Adrenal gland (tissue), 5 donors: ENCODE results near the gene MCRIP1.

Experiments used
- POLR2A ChIP-seq, 2 donors: fragments of 450-650 bp; IDR thresholded peaks; one replicate each; pipeline ENCODE4 v1.6.1; 2017; ENCODE audit warnings: antibody characterized with exemption in 2 of 2, mild to moderate bottlenecking in 2 of 2, moderate library complexity in 1 of 2
- TF ChIP-seq, protein P1 (sequence below), 6 experiments: fragments of 450-650 bp in 4 of 6; fragments of 200-600 bp in 2 of 6; sonication (generic) in 1 of 6; IDR thresholded peaks; 1 replicate in 5 of 6; 2 replicates in 1 of 6; pipeline versions ENCODE4 v1.5.1 to v1.8.0; 2016 to 2021; ENCODE audit warnings: antibody characterized with exemption in 6 of 6, mild to moderate bottlenecking in 2 of 6, moderate library complexity in 1 of 6
- donor health status: DM: no; HTN: no; CAD: no.

DNA sequence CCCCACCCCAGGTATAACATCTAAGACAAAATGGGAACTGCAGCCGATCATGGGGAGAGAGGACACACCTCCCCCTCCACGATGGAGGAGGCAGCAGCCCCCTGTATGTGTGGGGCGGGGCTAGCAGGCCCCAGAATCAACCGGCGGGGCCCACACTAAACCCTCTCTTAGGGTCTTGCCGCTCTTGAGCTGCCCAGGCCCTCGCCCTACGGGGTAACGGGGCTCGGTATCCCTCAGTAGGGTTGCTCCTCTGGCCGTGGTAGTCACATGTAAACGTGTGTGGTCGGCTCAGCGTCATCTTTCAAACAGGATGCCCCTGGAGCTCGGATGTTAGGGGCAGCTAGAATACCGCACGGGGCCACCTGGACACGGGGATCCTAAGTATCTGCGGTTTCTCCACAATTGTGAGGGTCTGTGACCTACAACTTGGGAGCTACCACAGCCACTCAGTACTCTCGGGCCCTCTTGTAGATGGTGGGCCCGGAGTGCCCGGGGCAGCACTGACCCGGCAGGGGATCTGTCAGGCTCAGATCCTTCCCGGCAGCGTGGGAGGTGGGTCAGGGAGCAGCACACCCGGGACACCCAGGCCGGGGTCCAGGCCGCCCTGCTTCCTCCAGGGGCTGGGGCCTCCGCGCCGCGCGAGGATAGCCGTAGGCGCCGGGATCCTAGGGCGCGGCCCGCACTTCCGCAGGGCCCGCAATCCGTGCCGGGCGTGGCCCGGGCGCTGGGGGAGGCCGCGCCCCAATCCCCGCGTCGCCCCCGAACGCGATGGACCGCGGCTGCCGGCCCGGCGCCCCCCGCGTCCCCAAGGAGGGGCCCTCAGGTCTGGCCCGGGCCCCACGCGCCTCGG lies 37.3 kb upstream of the MCRIP1 start:
- TF ChIP-seq, protein P1, sequence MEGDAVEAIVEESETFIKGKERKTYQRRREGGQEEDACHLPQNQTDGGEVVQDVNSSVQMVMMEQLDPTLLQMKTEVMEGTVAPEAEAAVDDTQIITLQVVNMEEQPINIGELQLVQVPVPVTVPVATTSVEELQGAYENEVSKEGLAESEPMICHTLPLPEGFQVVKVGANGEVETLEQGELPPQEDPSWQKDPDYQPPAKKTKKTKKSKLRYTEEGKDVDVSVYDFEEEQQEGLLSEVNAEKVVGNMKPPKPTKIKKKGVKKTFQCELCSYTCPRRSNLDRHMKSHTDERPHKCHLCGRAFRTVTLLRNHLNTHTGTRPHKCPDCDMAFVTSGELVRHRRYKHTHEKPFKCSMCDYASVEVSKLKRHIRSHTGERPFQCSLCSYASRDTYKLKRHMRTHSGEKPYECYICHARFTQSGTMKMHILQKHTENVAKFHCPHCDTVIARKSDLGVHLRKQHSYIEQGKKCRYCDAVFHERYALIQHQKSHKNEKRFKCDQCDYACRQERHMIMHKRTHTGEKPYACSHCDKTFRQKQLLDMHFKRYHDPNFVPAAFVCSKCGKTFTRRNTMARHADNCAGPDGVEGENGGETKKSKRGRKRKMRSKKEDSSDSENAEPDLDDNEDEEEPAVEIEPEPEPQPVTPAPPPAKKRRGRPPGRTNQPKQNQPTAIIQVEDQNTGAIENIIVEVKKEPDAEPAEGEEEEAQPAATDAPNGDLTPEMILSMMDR (IDR thresholded peaks at IDR 0.05) = no peak
- TF ChIP-seq POLR2A (IDR thresholded peaks at IDR 0.05) = peak in 1 of 2 donors; percentile 34
